CD4-positive, alpha-beta T cell treated with Interleukin-4 for 1 hour (primary cell): ENCODE measurements around the gene UBL3.

Experiments
- DNase-seq, 2 donors: peaks; one replicate each; pipeline ENCODE4 v3.0.0-alpha.2; 2020 to 2022

Gene UBL3

DNA sequence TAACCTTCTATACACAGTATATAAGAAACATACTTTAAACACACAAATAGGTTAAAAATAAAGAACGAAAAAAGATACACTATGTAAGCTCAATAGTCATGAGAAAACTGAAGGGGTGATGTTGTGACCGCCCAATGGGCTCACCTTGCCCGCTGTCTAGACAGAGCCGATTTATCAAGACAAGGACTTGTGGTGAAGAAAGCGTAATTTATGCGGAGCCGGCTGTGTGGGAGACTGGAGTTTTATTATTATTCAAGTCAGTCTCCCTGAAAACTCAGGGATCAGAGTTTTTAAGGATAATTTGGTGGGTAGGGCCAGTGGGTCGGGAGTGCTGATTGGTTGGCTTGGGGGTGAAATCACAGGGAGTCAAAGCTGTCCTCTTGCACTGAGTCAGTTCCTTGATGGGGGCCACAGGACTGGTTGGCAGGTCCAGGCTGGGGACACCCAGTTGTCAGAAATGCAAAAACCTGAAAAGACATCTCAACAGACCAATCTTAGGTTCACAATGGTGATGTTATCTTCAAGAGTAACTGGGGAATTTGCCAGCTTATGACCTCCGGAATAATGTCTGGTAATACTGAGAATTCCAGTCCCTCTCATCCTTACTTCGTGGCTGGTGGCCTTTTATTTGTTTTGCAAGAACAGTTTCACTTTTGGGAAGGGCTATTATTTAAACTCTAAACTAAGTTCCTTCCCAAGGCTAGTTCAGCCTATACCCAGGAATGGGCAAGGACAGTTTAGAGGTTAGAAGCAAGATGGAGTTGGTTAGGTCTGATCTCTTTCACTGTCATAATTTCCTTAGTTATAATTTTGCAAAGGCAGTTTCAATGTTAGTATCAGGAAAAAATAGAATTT is 96.6 kb downstream of the UBL3 start:
- no peak for DNase-seq

DNA sequence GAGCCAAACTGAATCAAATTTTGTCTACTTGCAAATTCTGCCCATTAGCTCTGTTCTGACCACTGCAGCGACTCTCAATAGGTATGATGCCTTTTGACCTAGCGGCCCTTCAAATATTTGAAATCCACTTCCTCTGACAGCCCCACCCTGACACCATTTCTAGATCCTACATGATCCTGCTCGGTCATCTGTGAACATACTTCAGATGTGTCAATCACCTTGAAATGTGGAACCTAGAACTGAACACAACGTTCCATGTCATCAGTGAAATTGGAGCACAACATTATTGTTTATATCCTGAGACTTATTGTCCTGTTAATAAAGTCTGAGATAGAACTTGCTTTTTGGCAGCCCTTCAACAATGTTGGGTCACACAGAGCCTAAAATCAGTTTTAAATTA is 98.2 kb downstream of the UBL3 start:
- no peak for DNase-seq

DNA sequence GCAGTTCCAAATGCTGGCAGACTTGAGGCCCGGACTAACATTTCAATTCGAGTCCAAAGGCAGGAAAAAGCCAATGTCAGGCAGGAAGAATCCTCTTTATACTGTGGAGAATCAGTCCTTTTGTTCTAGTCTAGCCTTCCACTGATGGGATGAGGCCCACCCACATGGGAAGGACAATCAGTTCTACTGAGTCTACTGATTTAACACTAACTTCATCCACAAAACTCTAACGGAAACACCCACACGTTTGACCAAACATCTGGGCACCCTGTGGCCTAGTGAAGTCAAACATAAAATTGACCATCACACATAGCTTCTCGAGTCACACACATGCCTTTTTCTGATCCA is 100.3 kb downstream of the UBL3 start:
- no peak for DNase-seq

DNA sequence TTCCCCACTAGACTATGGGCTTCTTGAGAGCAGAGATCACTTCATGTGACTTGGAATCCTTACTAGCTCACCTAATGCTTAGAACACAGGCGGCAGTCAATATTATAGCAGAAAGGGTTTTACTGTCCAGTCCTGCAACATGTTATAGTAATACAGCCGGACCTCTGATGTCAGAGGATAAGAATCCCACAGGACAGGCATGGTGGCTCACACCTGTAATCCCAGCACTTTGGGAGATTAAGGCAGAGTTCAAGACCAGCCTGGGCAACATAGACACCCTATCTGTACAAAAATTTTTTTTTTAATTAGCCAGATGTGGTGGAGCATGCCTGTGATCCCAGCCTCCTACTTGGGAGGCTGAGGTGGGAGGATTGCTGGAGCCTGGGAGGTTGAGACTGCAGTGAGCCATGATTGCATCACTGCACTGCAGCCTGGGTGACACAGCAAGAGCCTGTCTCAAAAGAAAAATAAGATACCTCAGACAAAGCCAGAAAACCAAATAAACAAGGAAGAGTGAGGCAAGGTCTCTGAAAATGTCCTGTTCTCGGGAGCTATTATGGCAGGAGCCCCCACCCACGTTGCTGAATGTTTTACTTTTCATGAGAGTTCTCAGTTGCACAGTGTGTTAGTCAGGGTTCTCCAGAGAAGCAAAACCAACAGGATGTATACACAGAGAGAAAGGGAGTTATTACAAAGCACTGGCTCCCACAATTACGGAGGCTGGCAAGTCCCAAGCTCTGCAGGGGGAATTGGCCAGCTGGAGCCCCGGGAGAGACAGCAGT is 100.8 kb downstream of the UBL3 start:
- no peak for DNase-seq

DNA sequence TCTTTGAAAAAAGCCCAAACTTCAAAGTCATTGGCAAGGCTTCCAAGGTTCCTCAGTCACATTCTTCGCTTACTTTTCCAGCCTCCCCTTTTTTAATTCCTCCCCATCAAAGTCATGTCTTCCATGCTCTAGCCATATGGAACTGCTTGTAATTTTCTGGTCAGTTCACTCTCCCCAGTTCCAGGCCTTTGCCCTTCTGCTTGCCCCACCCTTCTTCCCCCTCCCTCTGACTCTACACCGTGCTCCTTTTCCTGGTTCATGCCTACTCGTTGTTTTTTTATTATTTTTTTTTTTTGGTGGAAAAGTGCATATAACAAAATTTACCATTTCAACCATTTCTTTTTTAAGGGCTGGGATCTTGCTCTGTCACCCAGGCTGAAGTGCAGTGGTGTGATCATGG is 102.3 kb downstream of the UBL3 start:
- no peak for DNase-seq

DNA sequence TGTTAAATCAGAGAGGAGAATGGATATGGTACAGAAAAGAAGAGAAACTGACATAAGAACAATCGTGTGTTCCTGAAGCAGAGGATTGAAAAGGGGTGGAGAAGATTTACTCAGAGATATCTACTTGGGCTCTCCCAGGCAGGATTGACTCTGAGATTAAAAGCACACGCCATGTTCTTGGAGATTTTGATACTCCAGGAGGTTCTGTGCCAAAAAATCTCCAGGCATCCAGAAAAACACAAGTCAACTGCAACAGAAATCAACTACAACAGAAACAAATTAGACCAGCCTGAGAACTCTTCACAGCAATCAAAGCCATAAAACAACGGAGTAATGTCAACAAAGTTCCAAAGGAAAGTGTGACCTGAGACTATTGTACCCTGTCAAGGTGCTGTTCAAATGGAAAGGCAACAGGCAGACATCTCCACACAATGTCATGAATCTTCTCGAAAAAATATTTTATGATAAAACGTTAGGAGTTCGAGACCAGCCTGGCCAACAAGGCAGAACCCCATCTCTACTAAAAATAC is 104.2 kb downstream of the UBL3 start:
- no peak for DNase-seq

DNA sequence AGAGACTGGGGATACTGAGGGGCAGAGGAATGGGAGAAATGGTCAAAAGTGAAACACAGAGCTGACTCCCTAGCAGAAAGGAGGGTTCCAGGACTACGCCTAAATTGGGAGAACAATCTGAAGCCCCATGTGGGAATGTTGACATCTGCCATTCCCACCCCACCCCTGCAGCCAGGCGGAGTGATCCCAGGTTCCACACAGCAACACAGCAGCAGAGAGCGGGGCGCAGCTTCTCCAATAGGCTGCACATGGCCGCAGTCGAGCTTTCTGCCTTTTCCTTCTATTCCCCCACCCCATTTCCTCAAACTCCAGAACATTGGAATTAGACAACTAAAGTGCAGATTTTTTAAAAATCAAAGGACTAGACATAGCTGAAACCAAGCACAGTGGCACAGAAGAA is 104.7 kb downstream of the UBL3 start:
- DNase-seq: no peak

DNA sequence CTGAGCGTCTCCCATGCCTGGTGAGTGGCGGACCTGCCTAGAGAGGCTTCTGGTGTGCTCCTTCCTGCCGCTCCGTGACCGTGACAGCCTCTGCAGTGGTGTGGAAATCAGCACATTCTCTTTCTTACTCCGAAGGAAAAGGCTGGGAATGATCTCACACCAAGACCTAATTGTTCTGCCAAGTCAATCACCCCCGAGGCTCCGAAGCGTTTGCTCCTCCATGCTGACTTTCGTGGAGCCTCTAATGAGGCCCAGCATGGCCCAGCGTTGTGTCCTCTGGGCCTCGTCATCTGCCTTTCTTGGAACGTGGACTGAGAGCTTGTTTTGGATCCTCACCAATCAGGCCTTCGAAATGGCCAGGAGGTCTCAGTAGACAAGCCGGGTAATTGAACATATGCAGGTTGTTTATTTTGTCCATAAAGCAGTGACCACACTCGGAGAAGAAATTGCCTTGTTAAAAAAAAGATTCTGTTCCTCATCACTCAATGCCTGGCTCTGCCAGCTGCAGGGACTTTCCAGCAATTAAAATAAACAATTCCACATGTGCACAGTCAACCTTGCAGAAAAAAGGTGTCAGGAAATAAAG is 107.1 kb downstream of the UBL3 start:
- no peak for DNase-seq

DNA sequence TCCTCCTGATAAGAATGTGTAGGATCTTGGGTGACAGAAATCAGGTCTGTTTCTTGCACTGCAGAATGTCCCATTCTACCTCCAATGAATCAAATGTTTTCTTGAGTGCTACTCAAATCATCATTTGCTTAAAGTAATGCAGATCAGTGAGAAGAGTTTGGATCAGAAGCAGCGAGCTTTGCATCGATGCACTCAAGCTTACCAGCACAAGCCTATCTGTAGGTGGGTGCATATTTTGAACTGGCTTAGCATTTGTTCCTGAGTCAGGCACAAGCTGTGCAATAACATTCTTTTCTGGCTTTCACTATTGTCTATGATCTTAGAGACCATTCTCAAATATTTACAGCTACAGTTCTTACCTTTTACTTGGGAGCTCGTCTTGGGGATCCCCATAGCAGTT is 109.5 kb downstream of the UBL3 start:
- DNase-seq: no peak

DNA sequence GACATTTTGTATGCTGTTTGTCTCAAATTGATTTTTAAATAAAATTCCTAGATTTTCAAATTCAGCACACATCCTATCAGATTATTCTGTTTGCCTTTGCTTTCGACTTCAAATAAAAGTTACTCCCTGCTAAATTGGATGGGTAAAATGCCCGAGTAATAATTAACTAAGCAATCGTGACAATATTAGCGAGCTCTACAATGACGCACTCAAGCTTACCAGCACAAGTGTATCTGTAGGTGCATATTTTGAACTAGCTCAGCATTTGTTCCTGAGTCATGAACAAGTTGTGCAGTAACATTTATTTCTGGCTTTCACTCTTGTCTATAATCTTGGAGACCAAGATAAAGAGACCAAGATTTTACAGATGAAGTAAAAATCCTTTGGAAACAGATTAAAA is 113.4 kb downstream of the UBL3 start:
- DNase-seq: no peak

DNA sequence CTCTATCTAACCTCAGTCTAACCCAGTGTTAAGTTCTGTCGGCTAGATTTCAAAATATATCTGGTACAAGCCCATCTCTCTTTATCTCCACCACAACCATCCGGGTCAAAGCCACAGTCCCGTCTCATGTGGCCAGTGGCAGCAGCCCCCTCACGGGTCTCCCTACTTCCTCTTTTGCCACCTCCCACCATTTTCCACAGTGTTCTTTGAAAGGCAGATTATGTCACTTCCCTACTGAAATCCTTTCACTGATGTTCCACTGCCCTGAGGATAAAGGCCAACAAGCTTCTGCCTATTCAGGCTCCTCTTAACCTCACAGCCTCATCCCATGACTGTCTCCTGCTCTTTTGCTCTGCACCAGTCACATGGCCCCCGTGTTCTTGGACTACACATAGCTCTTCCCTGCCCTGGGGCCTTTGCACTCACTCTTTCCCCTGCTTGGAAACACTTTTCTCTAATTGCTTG is 117.2 kb downstream of the UBL3 start:
- no peak for DNase-seq

DNA sequence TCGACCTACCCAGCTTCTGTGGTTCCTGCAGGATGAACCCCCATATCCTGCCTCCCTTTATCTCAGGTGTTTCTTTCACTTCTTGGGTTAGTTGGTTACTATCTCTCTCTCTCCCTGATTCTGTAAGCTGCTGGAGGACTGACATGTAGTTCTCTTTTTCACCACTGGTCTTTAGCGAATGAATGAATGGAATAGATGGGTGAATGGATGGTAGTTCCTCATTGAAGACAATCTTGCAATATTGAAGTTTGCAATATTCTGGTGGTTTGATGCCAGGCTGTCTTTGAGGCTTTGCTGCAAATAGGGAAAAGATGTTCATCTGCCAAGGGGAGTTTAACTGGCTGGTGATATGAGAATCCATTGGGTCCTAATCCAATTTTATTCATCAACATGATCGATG is 120.2 kb downstream of the UBL3 start:
- no peak for DNase-seq

DNA sequence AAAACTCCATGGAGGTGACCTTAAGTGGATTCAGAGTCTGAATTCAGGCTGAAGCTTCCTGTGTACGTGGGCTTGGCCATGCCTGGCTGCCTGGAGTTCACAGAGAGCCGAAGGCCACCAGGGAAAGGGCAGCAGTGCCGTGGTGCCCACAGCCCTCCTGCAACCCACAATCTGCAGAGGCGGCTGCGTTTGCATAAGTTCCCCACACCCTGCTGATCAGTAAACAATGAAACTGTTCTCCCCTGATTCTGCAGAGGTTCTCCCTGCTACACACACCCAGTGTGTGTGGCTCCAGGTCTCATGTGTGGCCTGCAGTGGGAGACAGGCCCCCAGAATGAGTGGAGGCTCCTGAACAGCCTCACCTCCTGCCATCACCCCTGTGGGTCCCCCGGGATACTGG is 128.0 kb downstream of the UBL3 start:
- DNase-seq: no peak

DNA sequence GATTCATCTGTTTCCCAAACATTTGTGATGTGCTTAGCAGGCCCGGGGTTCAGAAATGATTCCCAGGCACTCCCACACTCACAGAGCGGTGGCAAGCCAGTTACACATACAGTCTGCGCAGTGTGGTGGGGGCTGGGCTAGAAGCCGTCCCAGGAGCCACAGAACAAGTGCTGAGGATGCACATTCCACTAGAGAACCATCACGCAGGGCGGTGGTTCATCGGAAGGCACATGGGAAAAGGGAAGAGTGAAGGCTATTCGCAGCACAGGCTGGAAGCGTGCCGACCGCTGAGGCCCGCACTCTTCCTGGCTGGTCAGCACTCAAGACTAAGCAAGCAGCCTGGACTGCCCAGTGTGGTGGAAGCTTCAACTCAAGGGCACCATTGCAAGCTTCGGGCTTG is 128.7 kb downstream of the UBL3 start:
- no peak for DNase-seq

DNA sequence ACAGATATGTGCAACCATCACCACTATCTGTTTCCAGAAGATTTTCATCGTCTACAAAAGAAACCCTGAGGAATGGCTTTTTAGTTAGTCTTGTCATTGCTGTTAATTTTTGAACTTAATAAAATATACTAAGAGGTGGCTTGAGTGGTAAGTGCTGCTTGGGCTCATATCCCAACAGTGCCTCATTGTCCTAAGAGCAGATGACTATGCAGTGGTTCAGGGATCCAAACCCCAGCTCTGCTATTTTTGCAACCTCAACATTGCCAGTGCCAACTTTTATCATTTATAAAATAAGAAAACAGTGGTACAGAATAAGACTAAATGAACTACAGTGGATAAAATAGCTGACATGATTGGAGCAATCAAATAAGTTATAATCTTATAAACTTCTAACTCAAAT is 131.7 kb downstream of the UBL3 start:
- no peak for DNase-seq

DNA sequence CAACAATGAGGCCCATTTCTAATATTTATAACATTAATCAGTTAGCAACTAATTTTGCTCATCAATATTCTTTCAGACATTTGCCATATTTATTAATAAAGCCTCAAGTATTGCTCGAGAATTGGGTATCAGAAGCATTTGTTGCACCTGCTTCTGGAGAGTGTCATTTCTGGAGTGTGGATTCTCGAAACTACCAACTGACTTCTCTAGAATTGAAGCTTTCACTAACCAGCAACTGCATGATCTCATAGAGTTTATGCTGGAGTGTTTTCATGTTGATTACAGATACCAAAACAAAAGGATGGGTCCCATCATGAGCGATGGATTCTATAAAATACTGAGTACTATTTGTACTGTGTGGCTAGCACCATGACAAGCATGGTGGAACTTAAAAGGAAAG is 133.9 kb downstream of the UBL3 start:
- no peak for DNase-seq
